HG03439 (cell line): Measurements from ENCODE around the gene SLAIN2.
"Not testable (repeated sequence)": the region's sequence is repeated elsewhere in the genome, so short reads cannot be mapped to it uniquely, and the experiment has no call there.

Experiments
- ATAC-seq: cut with Tn5 transposase; IDR thresholded peaks from one replicate; pipeline ENCODE4 v1.9.1; 2021; ENCODE audit warnings: mild to moderate bottlenecking, moderate library complexity; ENCODE audit not compliant: unreplicated experiment

The SLAIN2 gene

GRCh38 chr4:48340965-48341775 lies at the start of gene SLAIN2:
SLAIN2 (plus strand) TSS chr4:48341529; CDS start chr4:48341740, 211 bp downstream.
- peak; percentile 88 for ATAC-seq

- ATAC-seq = not testable (repeated sequence)
Observed at GRCh38 chr4:48292218-48292790, 49.0 kb upstream of the SLAIN2 start.

DNA sequence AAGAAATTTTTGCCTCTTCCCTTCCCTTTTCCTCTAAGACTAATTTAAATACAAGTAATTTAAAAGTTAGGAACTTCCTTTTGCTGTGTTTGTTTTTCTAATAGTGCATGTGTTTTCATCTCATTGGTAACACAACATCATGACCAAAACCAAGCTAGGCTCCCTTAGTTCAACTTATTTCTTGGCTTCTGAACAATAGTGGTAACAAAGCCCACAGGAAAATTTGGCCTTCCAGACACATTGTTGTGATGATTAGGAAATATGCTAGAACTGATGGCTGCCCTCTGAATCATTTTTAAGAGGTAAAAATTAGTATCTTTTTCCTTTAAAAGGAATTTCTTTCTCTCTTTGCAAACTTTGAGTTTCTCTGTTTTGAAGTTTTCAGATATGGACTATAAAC lies 46.2 kb upstream of the SLAIN2 start:
- no peak for ATAC-seq

GRCh38 chr4:48296365-48296764 lies 45.0 kb upstream of the SLAIN2 start:
- peak; percentile 73 for ATAC-seq

GRCh38 chr4:48297256-48297846 lies 44.0 kb upstream of the SLAIN2 start:
- no peak for ATAC-seq

DNA sequence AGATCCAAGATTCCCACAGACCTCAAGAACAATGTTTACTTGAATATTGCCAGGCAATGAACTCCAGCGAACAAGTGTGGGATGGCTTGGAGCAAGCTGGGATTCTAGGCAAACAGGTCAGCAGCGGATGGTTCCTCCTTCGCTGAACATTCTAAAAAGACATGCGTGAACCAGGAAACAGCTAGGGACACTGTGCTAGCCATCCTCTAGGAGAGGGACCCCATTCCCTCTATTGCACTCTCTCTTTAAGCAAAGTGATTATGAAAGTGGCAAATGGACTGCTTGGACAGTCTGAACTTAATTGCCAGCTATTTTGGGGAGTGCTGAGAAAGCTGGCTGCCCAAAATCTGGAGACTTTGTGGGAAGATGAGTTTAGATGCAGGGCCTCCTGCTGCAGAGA lies 41.8 kb upstream of the SLAIN2 start:
- no peak for ATAC-seq

DNA sequence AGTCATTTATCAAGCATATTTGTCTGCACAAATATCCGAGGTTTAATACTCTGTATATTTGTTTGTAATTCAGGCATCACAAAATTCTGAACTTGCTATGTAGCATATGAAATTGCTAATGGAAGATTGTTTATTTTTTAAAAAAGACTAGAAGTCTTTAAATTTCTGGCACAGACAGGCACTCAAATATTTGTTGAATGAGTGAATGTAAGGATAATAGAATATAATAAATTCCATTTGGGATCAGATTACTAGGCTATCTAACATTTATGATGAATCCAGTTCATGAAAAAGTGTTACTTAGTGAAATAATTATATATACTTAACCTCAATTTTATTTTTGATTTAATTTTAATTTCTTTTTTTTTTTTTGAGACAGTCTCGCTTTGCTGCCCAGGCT lies 41.3 kb upstream of the SLAIN2 start:
- ATAC-seq = no peak

DNA sequence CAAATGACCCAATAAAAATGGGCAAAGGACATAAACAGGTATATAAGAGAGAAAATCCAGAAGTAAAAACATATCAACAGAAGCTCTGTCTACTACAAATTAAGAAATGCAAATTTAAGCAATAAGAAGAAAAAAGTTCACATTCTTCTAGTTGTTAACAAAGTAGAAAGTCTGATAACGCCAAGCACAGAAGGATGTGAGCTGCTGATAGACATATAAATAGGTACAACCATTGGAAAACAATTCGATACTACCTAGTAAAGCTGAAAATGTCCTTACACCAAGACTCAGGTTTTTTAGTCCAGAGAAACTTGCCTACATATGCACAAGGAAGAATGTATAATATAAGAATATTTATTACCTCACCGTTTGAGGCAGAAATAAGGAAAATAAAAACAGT lies 35.8 kb upstream of the SLAIN2 start:
- no peak for ATAC-seq

DNA sequence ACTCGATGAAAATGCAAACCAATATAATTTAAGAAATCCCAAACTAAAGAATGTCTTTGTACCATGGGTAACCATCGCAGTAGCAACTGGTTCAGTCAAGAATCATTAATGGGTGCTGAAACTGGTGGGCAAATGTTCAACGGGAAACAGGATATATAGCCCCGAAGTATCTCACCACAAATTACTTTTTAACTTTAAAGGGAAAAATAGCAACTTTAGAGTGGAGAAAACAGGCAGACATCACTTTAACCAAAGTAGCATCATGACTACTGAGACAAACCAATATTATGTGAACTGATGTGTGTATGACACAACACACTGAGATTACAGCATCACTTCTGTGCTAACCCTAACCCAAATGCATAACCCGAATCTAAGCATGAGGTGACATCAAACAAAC lies 33.8 kb upstream of the SLAIN2 start:
- no peak for ATAC-seq

- no peak for ATAC-seq
Observed at GRCh38 chr4:48308901-48309300, 32.4 kb upstream of the SLAIN2 start.

GRCh38 chr4:48311896-48312295 lies 29.4 kb upstream of the SLAIN2 start:
- no peak for ATAC-seq

DNA sequence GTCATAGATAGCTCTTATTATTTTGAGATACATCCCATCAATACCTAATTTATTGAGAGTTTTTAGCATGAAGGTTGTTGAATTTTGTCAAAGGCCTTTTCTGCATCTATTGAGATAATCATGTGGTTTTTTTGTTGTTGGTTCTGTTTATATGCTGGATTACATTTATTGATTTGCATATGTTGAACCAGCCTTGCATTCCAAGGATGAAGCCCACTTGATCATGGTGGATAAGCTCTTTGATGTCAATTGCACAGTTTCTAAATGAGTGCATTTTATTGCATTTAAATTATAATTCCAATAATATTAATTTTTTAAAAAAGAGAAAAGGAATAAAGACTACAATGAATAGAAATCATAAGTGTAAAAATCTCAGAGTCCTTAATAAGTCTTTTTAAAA lies 26.6 kb upstream of the SLAIN2 start:
- ATAC-seq = not testable (repeated sequence)

GRCh38 chr4:48315728-48316630 lies 25.4 kb upstream of the SLAIN2 start:
- no peak for ATAC-seq

GRCh38 chr4:48321312-48321711 lies 20.0 kb upstream of the SLAIN2 start:
- no peak for ATAC-seq

GRCh38 chr4:48322063-48322462 lies 19.3 kb upstream of the SLAIN2 start:
- ATAC-seq = no peak

GRCh38 chr4:48324281-48324680 lies 17.0 kb upstream of the SLAIN2 start:
- no peak for ATAC-seq

DNA sequence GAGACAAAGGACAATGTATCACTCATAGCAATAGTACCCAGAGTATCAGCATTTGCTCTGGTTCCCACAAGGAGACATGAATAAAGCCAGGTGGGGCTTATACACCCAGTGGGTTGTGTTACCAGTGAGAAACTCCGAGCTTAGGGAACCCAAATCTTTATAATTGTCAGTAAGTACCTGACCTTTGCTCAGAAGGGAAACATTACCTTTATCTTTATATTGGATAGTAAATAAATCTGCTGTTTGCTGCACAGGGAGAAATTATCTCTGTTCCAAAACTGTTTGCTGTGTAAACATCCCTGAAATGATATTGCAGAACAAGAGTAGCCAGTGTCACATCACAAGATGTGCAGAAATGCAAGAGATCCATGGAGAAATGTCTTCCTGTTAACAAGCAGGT lies 12.1 kb upstream of the SLAIN2 start:
- ATAC-seq = no peak

DNA sequence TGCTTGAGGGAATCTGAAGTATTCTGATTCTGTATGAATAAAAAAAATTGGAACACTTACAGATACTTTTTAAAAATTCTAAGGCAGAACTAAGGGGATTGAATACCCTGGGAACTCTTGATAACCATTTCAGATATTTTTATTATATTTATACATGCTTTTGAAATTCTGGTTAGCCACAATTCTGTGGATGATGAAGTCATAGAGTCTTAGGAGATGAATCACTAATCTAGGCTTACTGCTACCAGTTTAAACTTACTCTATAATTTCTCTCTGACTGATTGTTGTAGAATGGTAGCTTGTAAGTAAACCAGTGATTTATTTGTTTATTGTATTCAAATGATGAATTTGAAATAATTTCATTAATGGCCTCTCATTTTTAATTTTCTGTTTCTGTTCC lies 11.4 kb upstream of the SLAIN2 start:
- ATAC-seq = no peak

GRCh38 chr4:48331577-48332330 lies 9.6 kb upstream of the SLAIN2 start:
- no peak for ATAC-seq

GRCh38 chr4:48332661-48333060 lies 8.7 kb upstream of the SLAIN2 start:
- no peak for ATAC-seq
